ENCODE results near the gene NCR2.

The NCR2 gene

DNA sequence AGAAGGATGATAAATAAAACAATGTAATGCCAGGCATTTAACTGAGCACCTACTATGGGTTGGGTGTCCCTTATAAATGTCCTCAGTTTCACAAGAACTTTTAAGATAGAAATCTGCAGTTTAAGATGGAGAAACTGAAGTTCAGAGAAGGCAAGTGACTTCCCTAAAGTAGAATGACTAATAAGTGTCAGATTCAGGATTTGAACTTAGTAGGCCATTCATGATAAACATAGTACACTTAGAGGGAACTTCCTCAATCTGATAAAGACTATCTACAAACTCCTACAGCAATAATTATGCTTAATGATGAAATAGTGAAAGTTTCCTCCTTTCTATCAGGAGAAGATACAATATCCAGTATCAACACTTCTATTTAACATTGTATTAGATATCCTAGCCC, 43.9 kb downstream of the NCR2 start:
- TF ChIP-seq, protein P1, sequence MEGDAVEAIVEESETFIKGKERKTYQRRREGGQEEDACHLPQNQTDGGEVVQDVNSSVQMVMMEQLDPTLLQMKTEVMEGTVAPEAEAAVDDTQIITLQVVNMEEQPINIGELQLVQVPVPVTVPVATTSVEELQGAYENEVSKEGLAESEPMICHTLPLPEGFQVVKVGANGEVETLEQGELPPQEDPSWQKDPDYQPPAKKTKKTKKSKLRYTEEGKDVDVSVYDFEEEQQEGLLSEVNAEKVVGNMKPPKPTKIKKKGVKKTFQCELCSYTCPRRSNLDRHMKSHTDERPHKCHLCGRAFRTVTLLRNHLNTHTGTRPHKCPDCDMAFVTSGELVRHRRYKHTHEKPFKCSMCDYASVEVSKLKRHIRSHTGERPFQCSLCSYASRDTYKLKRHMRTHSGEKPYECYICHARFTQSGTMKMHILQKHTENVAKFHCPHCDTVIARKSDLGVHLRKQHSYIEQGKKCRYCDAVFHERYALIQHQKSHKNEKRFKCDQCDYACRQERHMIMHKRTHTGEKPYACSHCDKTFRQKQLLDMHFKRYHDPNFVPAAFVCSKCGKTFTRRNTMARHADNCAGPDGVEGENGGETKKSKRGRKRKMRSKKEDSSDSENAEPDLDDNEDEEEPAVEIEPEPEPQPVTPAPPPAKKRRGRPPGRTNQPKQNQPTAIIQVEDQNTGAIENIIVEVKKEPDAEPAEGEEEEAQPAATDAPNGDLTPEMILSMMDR (IDR thresholded peaks at IDR 0.05; ENCODE audit: low read length): no peak
- TF ChIP-seq EZH2 (IDR thresholded peaks at IDR 0.05; ENCODE audit: borderline replicate concordance, low read length): no peak
- Histone ChIP-seq H3K27ac (ENCODE audit: low read depth, low read length, poor library complexity, severe bottlenecking) (no peak overlapping the region), H3K4me2 (ENCODE audit: low read length) (no peak overlapping the region), H3K9me2 (ENCODE audit: low read depth, low read length) (no peaks in the 10 kb centered on the region), H3K79me2 (ENCODE audit: insufficient read depth, low read length) (no peaks in the 10 kb centered on the region), H3K27me3 (ENCODE audit: insufficient read depth, low read length) (no peaks in the 10 kb centered on the region), H3K4me3 (ENCODE audit: low read depth, low read length, poor library complexity, severe bottlenecking) (no peak overlapping the region), H3F3A (ENCODE audit: insufficient read depth, low read length) (no peaks in the 10 kb centered on the region), H3K9ac (ENCODE audit: low read length) (no peak overlapping the region), H4K20me1 (ENCODE audit: insufficient read depth, low read length) (no peaks in the 10 kb centered on the region), H3K36me3 (ENCODE audit: insufficient read depth, low read length) (no peaks in the 10 kb centered on the region), H3K4me1 (ENCODE audit: insufficient read depth, low read length, severe bottlenecking) (no peaks in the 10 kb centered on the region), H3K9me3 (ENCODE audit: low read length) (no peaks in the 10 kb centered on the region), H2AFZ (ENCODE audit: low read length) (no peak overlapping the region)

DNA sequence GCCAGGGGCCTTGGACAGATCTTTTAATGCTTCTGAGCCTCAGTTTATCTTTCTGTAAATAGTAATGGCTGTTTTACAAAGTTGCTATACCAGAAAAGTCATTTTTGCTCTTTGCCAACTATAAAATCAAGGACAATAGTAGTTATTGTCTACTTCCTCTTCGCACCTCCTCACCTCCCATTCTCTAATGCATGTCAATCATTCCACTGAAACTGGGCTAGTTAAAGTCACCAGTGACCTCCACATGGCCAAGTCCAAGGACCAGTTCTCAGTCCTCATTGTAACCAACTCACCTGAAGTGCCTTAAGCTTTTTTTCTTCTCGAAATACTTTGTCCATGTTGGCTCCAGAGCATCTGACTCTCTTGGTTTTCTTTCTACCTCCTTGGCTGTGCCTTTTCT, 51.2 kb downstream of the NCR2 start:
- no peaks in the 10 kb centered on the region for H3K79me2 ChIP-seq (ENCODE audit: insufficient read depth, low read length)
- no peaks in the 10 kb centered on the region for H3K9me3 ChIP-seq (ENCODE audit: low read length)
- H3K4me3 ChIP-seq (ENCODE audit: low read depth, low read length, poor library complexity, severe bottlenecking): no peak overlapping the region
- no peak overlapping the region for H2AFZ ChIP-seq (ENCODE audit: low read length)
- no peak overlapping the region for H3K4me2 ChIP-seq (ENCODE audit: low read length)
- no peaks in the 10 kb centered on the region for H3K9me2 ChIP-seq (ENCODE audit: low read depth, low read length)
- no peaks in the 10 kb centered on the region for H4K20me1 ChIP-seq (ENCODE audit: insufficient read depth, low read length)
- no peak for TF ChIP-seq EZH2 (IDR thresholded peaks at IDR 0.05; ENCODE audit: borderline replicate concordance, low read length)
- TF ChIP-seq, protein P1 (IDR thresholded peaks at IDR 0.05; ENCODE audit: low read length): no peak
- H3K36me3 ChIP-seq (ENCODE audit: insufficient read depth, low read length): no peaks in the 10 kb centered on the region
- no peaks in the 10 kb centered on the region for H3K4me1 ChIP-seq (ENCODE audit: insufficient read depth, low read length, severe bottlenecking)
- H3K27ac ChIP-seq (ENCODE audit: low read depth, low read length, poor library complexity, severe bottlenecking): no peak overlapping the region
- no peak overlapping the region for H3K9ac ChIP-seq (ENCODE audit: low read length)
- no peaks in the 10 kb centered on the region for H3K27me3 ChIP-seq (ENCODE audit: insufficient read depth, low read length)
- H3F3A ChIP-seq (ENCODE audit: insufficient read depth, low read length): no peaks in the 10 kb centered on the region

DNA sequence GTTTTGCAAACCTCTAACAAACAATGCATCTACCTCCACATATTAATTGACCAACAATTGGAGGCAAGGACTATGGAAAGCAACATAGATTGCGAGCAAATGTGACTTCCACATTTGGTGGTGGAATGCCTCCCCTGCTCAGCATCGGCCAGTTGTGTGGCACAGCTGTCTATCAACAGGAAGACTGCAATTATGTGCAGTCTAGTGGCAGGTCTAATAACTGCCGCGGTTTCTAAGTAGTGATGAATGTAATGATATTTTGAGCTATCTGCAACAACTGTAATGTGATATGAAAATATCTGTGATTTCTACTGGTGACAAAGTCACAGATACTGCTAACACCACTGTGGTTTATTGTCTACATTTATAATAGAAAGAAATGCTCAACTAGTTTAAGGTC, 56.8 kb downstream of the NCR2 start:
- TF ChIP-seq EZH2 (IDR thresholded peaks at IDR 0.05; ENCODE audit: borderline replicate concordance, low read length): no peak
- TF ChIP-seq, protein P1 (IDR thresholded peaks at IDR 0.05; ENCODE audit: low read length): no peak
- no peak overlapping the region for H3K27ac ChIP-seq (ENCODE audit: low read depth, low read length, poor library complexity, severe bottlenecking)
- H3F3A ChIP-seq (ENCODE audit: insufficient read depth, low read length): no peaks in the 10 kb centered on the region
- H3K4me2 ChIP-seq (ENCODE audit: low read length): no peak overlapping the region
- no peaks in the 10 kb centered on the region for H3K4me1 ChIP-seq (ENCODE audit: insufficient read depth, low read length, severe bottlenecking)
- no peak overlapping the region for H3K4me3 ChIP-seq (ENCODE audit: low read depth, low read length, poor library complexity, severe bottlenecking)
- no peaks in the 10 kb centered on the region for H4K20me1 ChIP-seq (ENCODE audit: insufficient read depth, low read length)
- no peaks in the 10 kb centered on the region for H3K9me2 ChIP-seq (ENCODE audit: low read depth, low read length)
- no peaks in the 10 kb centered on the region; the same call in 1 of the 2 replicates for H3K36me3 ChIP-seq (ENCODE audit: insufficient read depth, low read length)
- no peaks in the 10 kb centered on the region for H3K27me3 ChIP-seq (ENCODE audit: insufficient read depth, low read length)
- no peaks in the 10 kb centered on the region for H3K79me2 ChIP-seq (ENCODE audit: insufficient read depth, low read length)
- H3K9me3 ChIP-seq (ENCODE audit: low read length): peaks cover 9% of the 10 kb centered on the region
- no peak overlapping the region for H3K9ac ChIP-seq (ENCODE audit: low read length)
- H2AFZ ChIP-seq (ENCODE audit: low read length): no peak overlapping the region
